Skeletal muscle cell (primary cell): ENCODE data around the gene LRRC43.
"Not testable (repeated sequence)": the region's sequence is repeated elsewhere in the genome, so short reads cannot be mapped to it uniquely, and the experiment has no call there.

Source experiments
- DNase-seq: peaks from one replicate; pipeline ENCODE4 v3.0.0-alpha.2; 2010; ENCODE audit warnings: low read depth
- H3K4me3 ChIP-seq: 2 replicates; pipeline ENCODE4 v1.5.1; 2011; ENCODE audit warnings: low read depth, mild to moderate bottlenecking, control low read depth, low read length, moderate library complexity

The LRRC43 gene

DNA sequence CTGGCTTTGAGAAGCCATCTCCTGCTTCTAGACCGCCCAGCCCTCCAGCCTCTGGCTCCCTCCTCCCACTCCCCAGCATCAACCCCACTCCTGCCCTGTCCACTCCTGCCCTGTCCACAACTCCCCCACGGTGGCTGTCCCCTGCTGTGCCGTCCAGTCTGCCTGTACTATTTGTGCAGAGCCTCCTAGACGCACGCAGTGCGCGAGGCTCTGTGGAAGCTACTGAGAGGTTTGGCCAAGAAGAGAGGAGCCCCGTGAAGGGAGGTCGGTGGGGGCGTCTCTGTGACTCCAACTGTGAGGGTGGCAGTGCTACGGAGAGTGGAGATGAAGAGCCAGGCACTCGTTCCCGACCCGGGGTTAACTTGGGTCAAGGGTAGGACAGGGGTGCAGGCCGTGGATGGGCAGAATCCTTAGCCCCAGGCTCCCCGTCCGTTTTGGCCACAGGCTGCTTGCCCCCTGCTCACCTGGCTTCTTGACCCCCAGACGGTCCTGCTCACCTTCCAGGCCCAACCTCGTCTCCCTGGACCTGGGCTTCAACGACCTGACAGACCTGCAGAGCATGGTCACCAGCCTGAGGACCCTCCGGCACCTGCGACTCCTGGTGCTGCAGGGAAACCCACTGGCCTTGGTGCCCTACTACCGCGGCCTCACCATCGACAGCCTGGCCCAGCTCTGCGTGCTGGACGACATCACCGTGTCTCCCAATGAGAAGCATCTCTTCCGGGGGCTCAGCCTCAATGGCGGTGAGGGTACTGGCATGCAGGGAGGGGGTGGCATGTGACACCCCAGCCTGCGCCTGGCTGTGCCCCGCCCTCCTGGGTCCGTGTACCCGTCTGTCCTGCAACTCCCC, 6.9 kb downstream of the LRRC43 start:
- H3K4me3 ChIP-seq, result no peak overlapping the region
- no peak for DNase-seq

DNA sequence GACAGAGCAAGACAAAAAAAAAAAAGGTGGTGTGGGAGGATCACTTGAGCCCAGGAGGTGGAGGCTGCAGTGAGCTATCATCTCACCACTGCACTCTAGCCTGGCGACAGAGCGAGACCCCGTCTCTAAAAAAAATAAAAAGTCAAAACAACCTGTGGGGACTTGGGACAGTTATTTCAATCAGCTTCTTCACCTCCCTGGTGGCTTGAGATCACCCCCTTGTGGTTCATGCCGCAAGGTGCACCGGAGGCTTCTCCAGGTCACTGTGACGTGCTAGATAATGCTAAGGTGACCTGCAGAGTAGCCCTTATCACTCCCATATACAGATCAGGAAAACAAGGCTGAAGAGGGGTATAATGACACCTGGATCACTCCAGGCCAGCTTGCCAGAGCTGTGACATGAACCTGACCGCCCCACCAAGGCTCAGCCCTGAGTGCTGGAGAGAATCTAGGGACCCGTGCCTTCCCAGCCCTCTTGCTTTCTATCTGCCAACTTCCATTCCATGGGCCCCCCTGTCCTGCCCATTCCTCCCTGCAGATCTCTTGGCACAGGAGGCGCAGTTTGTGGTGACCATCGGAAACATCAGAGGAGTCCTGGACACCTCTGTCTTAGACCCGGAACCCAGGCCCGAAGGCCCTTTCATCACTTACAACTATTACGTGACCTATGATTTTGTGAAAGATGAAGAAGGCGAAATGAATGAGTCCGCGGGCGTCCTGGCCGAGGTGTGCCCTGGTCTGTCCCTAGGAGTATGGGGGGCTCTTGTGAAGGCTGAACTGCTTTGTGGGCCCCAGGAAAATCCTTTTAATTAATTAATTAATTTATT, 8.1 kb downstream of the LRRC43 start:
- H3K4me3 ChIP-seq, result no peak overlapping the region
- no peak for DNase-seq

- no peak overlapping the region for H3K4me3 ChIP-seq
- DNase-seq, result no peak
These were observed 9.5 kb downstream of the LRRC43 start for GRCh38 chr12:122192441-122192840.

GRCh38 chr12:122194804-122195203, 11.9 kb downstream of the LRRC43 start:
- DNase-seq, result no peak
- H3K4me3 ChIP-seq, result no peak overlapping the region

- no peak overlapping the region for H3K4me3 ChIP-seq
These were observed 12.5 kb downstream of the LRRC43 start for GRCh38 chr12:122195405-122195804.

GRCh38 chr12:122197612-122197966, 14.7 kb downstream of the LRRC43 start:
- H3K4me3 ChIP-seq, result no peak overlapping the region
- no peak for DNase-seq

More at GRCh38 chr12:122195405-122195804, 12.5 kb downstream of the LRRC43 start:
- no peak for DNase-seq

- DNase-seq, result no peak
- H3K4me3 ChIP-seq, result no peak overlapping the region
These were observed 16.8 kb downstream of the LRRC43 start for GRCh38 chr12:122199484-122200355.

DNA sequence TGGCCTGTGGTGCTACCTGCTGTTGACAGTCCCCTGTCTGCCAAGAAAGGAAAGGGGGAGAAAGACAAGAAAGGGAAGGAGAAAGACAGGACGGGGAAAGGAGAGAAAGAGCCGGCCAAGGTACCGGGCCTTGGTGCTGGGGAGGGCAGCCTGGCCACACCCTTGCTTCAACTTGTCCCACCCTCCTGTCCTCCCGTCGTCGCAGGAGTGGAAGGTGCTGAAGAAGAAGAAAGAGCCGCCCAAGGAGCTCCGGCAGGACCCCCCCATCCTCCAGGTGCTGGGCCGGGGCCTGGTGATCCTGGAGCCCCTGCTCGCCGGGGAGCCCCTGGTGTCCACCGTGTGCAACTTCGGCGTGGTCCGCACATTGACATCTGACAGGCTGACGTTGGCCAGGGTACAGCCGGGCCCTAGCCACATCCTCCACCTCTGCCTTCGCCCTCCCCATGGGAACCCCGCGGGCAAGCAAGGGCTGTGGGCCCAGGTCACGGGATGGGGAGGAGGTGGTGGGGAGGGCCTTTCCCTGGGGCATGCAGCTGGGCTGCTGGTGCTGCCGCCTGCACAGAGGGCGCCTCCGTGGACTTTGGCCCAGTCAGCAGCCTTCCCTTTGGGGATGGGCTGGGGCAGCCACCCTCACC, 17.7 kb downstream of the LRRC43 start:
- no peak overlapping the region for H3K4me3 ChIP-seq
- no peak for DNase-seq

DNA sequence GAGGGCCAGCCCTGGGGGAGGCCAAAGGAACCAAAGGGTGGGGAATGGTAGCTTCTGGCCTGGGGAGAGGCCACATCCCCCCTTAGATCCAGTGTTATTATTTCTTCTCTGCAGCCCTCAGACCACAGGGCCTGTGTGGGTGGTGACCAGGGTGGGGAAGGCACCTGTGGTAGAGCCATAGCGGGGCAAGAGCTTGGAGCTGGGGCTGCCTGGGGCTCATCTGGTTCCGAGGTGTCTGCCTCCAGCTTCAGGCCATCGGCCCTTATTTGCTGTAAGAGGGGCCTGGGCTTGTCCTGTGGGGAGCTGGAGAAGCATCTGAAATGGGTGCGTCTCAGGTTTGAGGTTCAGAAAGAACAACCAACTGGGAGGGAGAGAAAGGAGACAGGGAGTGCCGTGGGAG, 18.5 kb downstream of the LRRC43 start:
- H3K4me3 ChIP-seq, result no peak overlapping the region
- no peak for DNase-seq

- no peak for DNase-seq
- no peak overlapping the region for H3K4me3 ChIP-seq
These were observed 19.1 kb downstream of the LRRC43 start for GRCh38 chr12:122202017-122202416.

- not testable (repeated sequence) for DNase-seq
- peak overlapping the region; percentile 60 for H3K4me3 ChIP-seq
These were observed 19.9 kb downstream of the LRRC43 start for GRCh38 chr12:122202811-122203210.

DNA sequence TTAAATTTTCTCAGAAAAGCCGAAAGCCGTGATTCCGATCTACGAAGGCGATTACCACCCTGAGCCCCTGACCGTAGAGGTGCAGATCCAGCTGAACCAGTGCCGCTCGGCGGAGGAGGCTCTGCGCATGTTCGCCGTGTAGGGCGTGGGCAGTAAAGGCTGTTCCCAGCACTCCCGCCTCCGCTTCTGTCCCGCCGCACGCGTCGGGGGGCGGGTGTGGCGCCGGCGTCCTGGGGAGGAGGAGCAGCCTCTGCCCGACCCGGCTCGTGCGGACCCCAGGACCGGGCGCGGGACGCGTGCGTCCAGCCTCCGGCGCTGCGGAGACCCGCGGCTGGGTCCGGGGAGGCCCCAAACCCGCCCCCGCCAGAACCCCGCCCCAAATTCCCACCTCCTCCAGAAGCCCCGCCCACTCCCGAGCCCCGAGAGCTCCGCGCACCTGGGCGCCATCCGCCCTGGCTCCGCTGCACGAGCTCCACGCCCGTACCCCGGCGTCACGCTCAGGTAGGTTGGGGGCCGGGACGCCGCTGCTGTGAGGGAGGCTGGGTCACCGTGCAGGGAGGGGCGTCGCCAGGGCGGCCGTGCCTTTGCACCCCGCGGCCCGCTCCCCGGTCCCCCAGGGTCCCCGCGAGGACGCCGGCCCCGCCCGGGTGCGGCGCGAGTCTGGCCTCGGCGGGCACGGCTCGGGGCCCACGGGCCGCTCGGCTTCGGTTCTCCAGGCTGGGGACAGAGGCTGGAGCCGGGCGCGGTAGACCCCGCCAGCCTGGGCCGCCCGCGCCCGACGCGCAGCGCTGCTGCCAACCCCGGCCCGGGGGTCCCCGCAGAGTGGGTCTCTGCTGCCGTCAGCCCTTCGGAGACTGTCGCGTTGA, 20.6 kb downstream of the LRRC43 start, which contains the start of gene B3GNT4:
B3GNT4 (plus strand) TSS at position 409 of the 866 bp plus-strand sequence. CDS start 910 bp downstream, outside the sequence.
- DNase-seq, result no peak
- H3K4me3 ChIP-seq, result peak within 1 kb of the TSS; percentile 60

- DNase-seq, result no peak
- peak overlapping the region; percentile 60 for H3K4me3 ChIP-seq
These were observed 21.5 kb downstream of the LRRC43 start for GRCh38 chr12:122204167-122205052.

DNA sequence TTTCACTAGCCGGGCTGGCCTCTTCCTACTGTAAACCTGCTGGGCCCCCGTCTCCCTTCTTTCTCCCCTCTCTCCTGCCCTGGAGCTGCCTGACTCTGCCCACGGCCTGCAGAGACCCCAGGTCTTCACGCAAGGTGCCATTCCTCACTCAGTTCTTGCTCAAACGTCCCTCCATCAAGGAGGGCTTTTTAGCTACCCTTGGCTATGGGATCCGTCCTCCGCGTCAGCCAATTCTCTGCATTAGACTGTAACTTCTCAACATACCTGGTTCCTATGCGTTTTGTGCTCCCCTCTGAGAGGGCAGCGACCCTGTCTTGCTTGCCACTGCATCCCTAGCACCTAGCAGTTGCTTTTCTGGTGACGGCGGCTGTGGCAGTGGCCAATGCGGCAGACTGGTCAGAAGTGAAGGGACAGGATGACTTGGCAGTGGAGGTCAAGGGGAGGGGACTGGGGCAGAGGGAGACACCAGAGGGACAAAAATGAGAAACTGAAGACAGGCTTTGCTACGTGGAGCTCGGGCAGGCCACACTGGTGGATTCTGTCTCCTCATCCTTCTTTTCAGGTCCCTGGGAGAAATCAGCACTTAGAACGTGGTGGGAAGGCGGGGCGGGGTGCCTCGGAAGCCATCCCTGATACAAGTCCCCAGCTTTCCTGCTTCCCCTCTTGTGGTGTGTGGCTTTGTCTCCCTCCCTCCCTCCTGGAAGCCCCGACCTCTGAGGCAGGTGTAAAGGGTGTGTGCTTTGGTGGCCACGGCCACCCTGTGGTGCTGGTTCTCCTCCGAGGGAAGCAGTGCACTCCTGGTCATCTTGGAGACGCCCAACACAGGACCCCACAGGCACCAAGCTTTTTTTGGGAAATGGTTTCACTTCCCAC, 22.4 kb downstream of the LRRC43 start:
- no peak for DNase-seq
- H3K4me3 ChIP-seq, result no peak overlapping the region

DNA sequence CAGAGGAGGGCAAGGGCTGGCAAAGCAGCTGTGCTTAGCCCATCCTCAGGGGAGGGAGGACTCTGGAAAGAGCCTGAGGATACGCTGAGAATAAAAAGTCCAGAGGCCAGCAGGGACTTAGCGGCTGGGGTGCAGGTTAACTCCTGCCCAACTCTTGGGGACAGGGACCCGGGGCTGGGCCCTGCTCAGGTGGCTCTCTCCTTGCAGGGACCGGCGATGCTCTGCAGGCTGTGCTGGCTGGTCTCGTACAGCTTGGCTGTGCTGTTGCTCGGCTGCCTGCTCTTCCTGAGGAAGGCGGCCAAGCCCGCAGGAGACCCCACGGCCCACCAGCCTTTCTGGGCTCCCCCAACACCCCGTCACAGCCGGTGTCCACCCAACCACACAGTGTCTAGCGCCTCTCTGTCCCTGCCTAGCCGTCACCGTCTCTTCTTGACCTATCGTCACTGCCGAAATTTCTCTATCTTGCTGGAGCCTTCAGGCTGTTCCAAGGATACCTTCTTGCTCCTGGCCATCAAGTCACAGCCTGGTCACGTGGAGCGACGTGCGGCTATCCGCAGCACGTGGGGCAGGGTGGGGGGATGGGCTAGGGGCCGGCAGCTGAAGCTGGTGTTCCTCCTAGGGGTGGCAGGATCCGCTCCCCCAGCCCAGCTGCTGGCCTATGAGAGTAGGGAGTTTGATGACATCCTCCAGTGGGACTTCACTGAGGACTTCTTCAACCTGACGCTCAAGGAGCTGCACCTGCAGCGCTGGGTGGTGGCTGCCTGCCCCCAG, 23.4 kb downstream of the LRRC43 start:
- DNase-seq, result no peak
- no peak overlapping the region for H3K4me3 ChIP-seq

- no peak for DNase-seq
- H3K4me3 ChIP-seq, result no peak overlapping the region
These were observed 24.1 kb downstream of the LRRC43 start for GRCh38 chr12:122206976-122207375.
